ENCODE measurements around the gene METTL23.
"Not testable (repeated sequence)": the region's sequence is repeated elsewhere in the genome, so short reads cannot be mapped to it uniquely, and the experiment has no call there.

Gene METTL23

DNA sequence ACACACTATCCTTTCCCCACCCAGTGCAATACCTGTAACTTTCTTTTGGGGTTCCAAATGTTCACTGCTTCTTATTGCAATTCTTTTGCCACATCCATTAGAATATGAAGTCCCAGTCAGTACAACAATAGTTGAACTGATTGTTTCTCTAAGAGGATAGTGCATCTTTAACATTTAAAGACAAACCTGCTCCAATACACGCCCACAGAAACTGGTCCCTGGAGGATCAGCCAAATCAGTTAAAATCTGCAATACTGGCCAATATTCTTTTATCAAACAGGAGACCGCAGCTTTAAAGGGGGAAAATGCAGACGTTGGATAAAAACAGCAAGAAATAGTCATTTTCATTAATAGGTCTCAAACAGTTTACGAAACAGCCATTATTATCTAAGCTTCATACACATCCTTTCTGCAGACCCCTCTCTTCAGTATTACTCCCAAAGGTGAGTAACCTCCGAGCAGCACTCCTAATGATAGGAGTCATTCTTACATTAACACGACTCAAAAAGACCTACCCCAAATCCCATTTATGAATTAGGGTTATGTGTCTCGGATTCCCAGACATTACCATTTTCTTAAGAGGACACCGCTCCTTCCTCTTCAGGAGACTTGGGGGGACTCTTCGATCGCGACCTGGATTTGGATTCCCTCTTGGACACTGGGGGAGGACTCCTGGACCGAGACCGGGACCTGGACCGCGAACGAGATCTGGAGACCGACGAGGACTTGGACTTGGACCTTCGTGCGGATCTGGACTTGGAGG lies 9.1 kb downstream of the METTL23 start:
- no peak for DNase-seq (ENCODE audit: low read depth)

GRCh38 chr17:76736349-76737081 lies 9.9 kb downstream of the METTL23 start:
- DNase-seq (ENCODE audit: low read depth), result peak; percentile 62

- DNase-seq (ENCODE audit: low read depth), result peak; percentile 99
These were observed 10.5 kb downstream of the METTL23 start, which contains the start of gene SRSF2 for GRCh38 chr17:76737082-76737675. SRSF2 (minus strand) TSS chr17:76737331; CDS start chr17:76737160, 171 bp downstream.

- DNase-seq (ENCODE audit: low read depth), result peak; percentile 90
These were observed 11.2 kb downstream of the METTL23 start, which contains the start of gene MFSD11 for GRCh38 chr17:76737676-76738467. MFSD11 (plus strand) TSS chr17:76738119; CDS start chr17:76738353, 234 bp downstream.

GRCh38 chr17:76738468-76738850 lies 11.8 kb downstream of the METTL23 start:
- no peak for DNase-seq (ENCODE audit: low read depth)

DNA sequence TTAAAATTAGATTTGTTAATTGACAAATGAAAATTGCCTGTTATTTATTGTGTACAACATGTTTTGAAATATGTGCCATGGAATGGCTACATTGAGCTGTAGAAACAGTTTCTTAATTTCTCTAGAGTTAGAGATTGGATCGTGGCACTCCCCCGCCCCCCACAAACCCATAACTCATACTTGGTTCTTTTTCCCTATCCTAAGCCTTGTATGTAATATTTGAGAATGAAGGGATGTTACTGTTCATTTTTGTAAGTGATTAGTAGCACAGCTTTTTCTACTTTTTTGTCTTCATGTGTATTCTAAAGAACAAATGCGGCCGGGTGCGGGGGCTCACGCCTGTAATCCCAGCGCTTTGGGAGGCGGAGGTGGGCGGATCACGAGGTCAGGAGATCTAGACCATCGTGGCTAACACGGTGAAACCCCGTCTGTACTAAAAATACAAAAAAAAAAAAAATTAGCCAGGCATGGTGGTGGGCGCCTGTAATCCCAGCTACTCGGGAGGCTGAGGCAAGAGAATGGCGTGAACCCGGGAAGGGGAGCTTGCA lies 13.0 kb downstream of the METTL23 start:
- DNase-seq (ENCODE audit: low read depth), result not testable (repeated sequence)

GRCh38 chr17:76740329-76741118 lies 13.9 kb downstream of the METTL23 start:
- DNase-seq (ENCODE audit: low read depth), result no peak

GRCh38 chr17:76742958-76743357 lies 16.3 kb downstream of the METTL23 start:
- no peak for DNase-seq (ENCODE audit: low read depth)

- no peak for DNase-seq (ENCODE audit: low read depth)
These were observed 18.1 kb downstream of the METTL23 start for GRCh38 chr17:76744747-76745146.

DNA sequence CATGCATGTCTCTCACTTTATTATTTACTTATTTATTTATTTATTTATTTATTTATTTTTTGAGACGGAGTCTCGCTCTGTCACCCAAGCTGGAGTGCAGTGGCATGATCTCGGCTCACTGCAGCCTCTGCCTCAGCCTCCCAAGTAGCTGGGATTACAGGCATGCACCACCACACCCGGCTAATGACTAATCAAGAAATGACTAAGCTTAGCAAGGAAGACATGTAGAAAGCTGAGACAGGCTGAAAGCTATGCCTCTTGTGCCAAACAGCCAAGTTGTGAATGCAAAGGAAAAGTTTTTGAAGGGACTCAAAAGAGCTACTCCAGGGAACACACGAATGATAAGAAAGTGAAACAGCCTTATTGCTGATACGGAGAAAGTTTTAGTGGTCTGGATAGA lies 19.1 kb downstream of the METTL23 start:
- DNase-seq (ENCODE audit: low read depth), result not testable (repeated sequence)

GRCh38 chr17:76747716-76748363 lies 21.2 kb downstream of the METTL23 start:
- DNase-seq (ENCODE audit: low read depth), result no peak

GRCh38 chr17:76748657-76749056 lies 22.0 kb downstream of the METTL23 start:
- DNase-seq (ENCODE audit: low read depth), result no peak

DNA sequence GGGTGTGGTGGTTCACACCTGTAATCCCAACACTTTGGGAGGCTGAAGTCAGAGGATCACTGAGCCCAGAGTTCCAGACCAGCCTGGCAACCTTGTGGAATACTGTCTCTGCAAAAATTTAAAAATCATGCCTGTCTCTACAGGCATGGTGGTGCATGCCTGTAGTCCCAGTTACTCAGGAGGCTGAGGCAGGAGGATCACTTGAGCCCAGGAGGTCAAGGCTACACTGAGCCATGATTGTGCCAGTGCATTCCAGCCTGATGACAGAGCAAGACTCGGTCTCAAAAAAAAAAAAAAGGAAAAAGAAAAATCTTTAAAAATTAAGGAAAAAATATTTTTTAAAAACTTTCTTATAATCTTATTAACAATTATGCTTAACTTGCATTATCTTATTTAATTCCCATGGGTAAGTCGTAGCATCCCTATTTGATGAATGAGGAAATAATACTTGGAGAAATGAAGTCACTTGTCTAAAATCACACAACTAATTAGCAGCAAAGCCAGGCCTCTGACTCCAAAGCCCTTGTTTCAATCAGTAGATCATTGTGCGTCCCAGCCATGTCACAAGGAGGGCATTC lies 24.9 kb downstream of the METTL23 start:
- DNase-seq (ENCODE audit: low read depth), result no peak

- no peak for DNase-seq (ENCODE audit: low read depth)
These were observed 25.4 kb downstream of the METTL23 start for GRCh38 chr17:76752006-76752405.

DNA sequence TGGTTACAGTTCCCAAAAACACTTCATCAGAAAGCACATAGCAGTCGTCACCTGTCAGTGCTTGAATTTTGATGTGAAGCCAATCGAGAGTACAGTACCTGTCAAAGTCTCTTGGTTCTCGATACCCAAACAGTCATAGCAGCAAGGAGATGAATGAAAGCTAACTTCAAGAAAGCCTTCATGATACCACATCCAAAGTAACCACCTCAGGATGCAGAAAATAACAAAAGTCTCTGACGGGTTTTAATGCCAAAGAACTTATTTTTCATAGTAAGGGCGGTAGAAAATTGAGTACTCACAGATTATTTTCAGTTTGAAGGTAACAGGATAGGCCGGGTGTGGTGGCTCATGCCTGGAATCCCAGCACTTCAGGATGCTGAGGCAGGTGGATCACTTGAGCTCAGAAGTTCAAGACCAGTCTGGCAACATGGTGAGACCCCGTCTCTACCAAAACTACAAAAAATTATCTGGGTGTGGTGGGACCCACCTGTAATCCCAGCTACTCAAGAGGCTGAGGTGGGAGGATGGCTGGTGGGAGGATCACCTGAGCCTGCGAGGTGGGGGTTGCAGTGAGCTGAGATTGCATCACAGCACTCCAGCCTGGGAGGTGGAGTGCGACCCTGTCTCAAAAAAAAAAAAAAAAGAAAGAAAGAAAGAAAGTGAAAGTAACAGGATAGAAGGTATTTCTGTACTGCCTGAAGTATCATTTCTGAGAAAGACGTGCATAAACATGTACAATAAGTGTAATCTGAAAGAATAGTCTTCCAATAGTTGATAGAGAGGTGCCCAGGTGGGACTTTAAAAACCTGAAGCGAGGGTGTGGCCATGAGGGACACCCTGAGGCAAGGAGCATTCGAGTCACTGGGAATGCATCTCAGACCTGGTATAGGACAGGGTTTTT lies 26.7 kb downstream of the METTL23 start:
- DNase-seq (ENCODE audit: low read depth), result no peak

GRCh38 chr17:76755285-76755684 lies 28.6 kb downstream of the METTL23 start:
- no peak for DNase-seq (ENCODE audit: low read depth)

DNA sequence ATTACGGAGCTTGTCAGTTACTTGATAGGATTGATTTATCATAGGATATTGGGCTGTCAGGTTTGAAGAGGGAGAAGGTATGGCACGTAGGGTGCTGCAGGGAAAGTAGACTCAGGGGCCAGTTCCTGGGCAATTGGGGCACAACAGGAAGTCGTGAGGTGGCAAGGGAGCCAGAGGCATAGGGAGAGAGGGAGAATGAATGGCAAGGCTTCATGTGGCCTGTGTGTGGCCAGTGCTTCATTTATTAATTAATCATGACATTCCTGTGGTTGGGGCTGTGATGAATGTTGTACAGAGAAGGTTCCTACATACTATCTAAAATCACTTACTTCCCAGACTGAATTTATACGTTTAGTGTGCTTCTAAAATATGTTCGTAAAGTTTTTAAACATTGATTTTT lies 30.6 kb downstream of the METTL23 start:
- no peak for DNase-seq (ENCODE audit: low read depth)

- DNase-seq (ENCODE audit: low read depth), result no peak
These were observed 31.9 kb downstream of the METTL23 start for GRCh38 chr17:76758570-76758969.
